GM23248 (cell line): ENCODE measurements around the gene PIK3CD.

Experiments used
- EZH2 ChIP-seq: fragments of 200-600 bp; sonication (generic); IDR thresholded peaks from 2 replicates; pipeline ENCODE4 v1.6.1; 2018; ENCODE audit warnings: antibody characterized with exemption, mild to moderate bottlenecking; ENCODE audit not compliant: insufficient read depth, poor library complexity, severe bottlenecking
- EZH2phosphoT487 ChIP-seq: fragments of 200-600 bp; sonication (generic); IDR thresholded peaks from 2 replicates; pipeline ENCODE4 v1.6.1; 2018; ENCODE audit warnings: antibody characterized with exemption, moderate library complexity, mild to moderate bottlenecking, low read depth; ENCODE audit not compliant: insufficient read depth

DNA sequence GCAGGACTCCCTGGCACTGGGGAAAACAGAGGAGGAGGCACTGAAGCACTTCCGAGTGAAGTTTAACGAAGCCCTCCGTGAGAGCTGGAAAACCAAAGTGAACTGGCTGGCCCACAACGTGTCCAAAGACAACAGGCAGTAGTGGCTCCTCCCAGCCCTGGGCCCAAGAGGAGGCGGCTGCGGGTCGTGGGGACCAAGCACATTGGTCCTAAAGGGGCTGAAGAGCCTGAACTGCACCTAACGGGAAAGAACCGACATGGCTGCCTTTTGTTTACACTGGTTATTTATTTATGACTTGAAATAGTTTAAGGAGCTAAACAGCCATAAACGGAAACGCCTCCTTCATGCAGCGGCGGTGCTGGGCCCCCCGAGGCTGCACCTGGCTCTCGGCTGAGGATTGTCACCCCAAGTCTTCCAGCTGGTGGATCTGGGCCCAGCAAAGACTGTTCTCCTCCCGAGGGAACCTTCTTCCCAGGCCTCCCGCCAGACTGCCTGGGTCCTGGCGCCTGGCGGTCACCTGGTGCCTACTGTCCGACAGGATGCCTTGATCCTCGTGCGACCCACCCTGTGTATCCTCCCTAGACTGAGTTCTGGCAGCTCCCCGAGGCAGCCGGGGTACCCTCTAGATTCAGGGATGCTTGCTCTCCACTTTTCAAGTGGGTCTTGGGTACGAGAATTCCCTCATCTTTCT lies 75.5 kb downstream of the PIK3CD start:
- TF ChIP-seq EZH2phosphoT487 (no peak), EZH2 (no peak)
